Gastroesophageal sphincter (tissue), 4 donors: ENCODE data around the gene MRPL55. TPM values are rescaled to one million over a fixed set of nuclear protein-coding genes. Genes with fewer than 3 reads are reported as not detected.

ENCODE experiments used
- ATAC-seq: fragments of 150-250 bp; one replicate; pipeline ENCODE4 v1.9.1; 2016; ENCODE audit warnings: mild to moderate bottlenecking, moderate library complexity
- H3K27ac ChIP-seq, 4 donors: fragments of 200-600 bp; sonication (generic) in 3 of 4; 1 replicate in 3 of 4; 2 replicates in 1 of 4; pipeline ENCODE4 v1.5.1; 2016 to 2019
- H3K27me3 ChIP-seq: fragments of 200-600 bp; sonication (generic); one replicate; pipeline ENCODE4 v1.5.1; 2019
- H3K36me3 ChIP-seq, 2 donors: fragments of 200-600 bp; sonication (generic); one replicate each; pipeline ENCODE4 v1.5.1; 2019; ENCODE audit warnings: control low read depth in 1 of 2
- H3K4me1 ChIP-seq, 3 donors: fragments of 200-600 bp; sonication (generic); 1 replicate in 2 of 3; 2 replicates in 1 of 3; pipeline ENCODE4 v1.5.1; 2016 to 2019; ENCODE audit warnings: control low read depth in 2 of 3
- H3K4me3 ChIP-seq, 2 donors: fragments of 200-600 bp; sonication (generic); one replicate each; pipeline ENCODE4 v1.5.1; 2019; ENCODE audit warnings: mild to moderate bottlenecking in 1 of 2, moderate library complexity in 1 of 2
- H3K9me3 ChIP-seq, 3 donors: fragments of 200-600 bp; sonication (generic); one replicate each; pipeline ENCODE4 v1.5.1; 2017 to 2019; ENCODE audit warnings: control low read depth in 2 of 3
- EP300 ChIP-seq: sonication (generic); formaldehyde crosslinking; IDR thresholded peaks from one replicate; pipeline ENCODE4 v1.6.1; 2017; ENCODE audit warnings: antibody characterized with exemption, mild to moderate bottlenecking
- POLR2A ChIP-seq, 2 donors: fragments of 450-650 bp; IDR thresholded peaks; one replicate each; pipeline ENCODE4 v1.6.1; 2017; ENCODE audit warnings: antibody characterized with exemption in 2 of 2, mild to moderate bottlenecking in 2 of 2, moderate library complexity in 1 of 2
- POLR2AphosphoS5 ChIP-seq: sonication (generic); formaldehyde crosslinking; IDR thresholded peaks from one replicate; pipeline ENCODE4 v1.6.1; 2017; ENCODE audit warnings: antibody characterized with exemption
- WGBS, 2 donors: methylation state at CpG; one replicate each; pipeline ENCODE4 v1.1.5; 2018; ENCODE audit warnings: low coverage in 1 of 2; 5-methylcytosine and 5-hydroxymethylcytosine counted together
- total RNA-seq, 4 donors: library from RNA; depleted of rRNA; stranded (reverse); fragments of >200 nt; gene quantifications; one replicate each; pipeline ENCODE4 v1.1.0, GENCODE V29; 2016
- TF ChIP-seq, protein P1 (sequence below), 4 experiments: fragments of 200-600 bp in 2 of 4; fragments of 450-650 bp in 2 of 4; sonication (generic) in 1 of 4; IDR thresholded peaks; one replicate each; pipeline ENCODE4 v1.5.1; 2017 to 2019; ENCODE audit warnings: antibody characterized with exemption in 4 of 4, mild to moderate bottlenecking in 2 of 4, moderate library complexity in 2 of 4

The MRPL55 gene
- total RNA-seq, 4 donors from 2014 or later: 50.2 to 394 (median 81.5) TPM

DNA sequence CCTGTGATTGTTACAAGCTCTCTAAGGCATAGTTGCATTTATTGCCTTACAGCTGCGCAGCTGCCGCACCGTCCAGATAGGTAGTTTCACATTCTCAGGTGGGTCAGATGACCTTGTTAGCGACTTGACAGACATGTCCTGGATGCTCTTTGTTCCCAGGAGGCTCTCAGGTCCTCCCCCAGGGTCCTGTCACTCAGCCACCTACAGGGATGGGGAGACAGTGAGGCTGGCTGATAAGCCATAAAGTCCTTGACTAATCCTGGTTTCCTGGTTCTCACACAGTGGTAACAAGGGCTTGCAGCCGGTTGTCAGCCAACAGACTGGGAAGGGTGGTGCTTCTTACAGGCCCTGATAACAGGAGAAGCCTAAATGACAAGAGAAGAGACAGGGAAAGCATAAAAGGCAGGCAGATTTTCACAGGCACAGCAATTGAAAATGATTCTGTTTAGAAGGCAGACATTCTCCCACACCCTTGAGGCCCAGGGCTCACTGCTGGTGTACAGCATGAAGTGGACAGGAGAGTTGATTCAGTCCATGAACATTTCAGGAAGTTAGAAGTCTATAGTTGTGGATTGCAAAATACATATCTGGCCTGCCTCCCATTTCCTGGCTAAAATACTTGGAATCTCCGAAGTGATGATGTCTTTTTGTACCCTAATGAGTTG is 23.7 kb downstream of the MRPL55 start:
- 35 to 45% methylated on average over 5 to 6 of the region's 6 CpGs for WGBS, 2 donors
- Histone ChIP-seq H3K9me3 (no peaks in the 10 kb centered on the region), H3K4me3 (peak overlapping the region in 1 of 2 donors; percentile 99), H3K4me1 (peaks cover 5 to 85% (median 70%) of the 10 kb centered on the region in 3 donors), H3K27ac (peak overlapping the region in 3 of 4 donors; percentile 89 to 100 (median 100)), H3K27me3 (no peaks in the 10 kb centered on the region), H3K36me3 (peaks cover 0 to 7% of the 10 kb centered on the region in 2 donors)
- ATAC-seq: no peak
- TF ChIP-seq EP300 (no peak), POLR2A (IDR thresholded peaks at IDR 0.05) (no peak), POLR2AphosphoS5 (peak; percentile 36)
- TF ChIP-seq, protein P1, sequence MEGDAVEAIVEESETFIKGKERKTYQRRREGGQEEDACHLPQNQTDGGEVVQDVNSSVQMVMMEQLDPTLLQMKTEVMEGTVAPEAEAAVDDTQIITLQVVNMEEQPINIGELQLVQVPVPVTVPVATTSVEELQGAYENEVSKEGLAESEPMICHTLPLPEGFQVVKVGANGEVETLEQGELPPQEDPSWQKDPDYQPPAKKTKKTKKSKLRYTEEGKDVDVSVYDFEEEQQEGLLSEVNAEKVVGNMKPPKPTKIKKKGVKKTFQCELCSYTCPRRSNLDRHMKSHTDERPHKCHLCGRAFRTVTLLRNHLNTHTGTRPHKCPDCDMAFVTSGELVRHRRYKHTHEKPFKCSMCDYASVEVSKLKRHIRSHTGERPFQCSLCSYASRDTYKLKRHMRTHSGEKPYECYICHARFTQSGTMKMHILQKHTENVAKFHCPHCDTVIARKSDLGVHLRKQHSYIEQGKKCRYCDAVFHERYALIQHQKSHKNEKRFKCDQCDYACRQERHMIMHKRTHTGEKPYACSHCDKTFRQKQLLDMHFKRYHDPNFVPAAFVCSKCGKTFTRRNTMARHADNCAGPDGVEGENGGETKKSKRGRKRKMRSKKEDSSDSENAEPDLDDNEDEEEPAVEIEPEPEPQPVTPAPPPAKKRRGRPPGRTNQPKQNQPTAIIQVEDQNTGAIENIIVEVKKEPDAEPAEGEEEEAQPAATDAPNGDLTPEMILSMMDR (IDR thresholded peaks at IDR 0.05): no peak

DNA sequence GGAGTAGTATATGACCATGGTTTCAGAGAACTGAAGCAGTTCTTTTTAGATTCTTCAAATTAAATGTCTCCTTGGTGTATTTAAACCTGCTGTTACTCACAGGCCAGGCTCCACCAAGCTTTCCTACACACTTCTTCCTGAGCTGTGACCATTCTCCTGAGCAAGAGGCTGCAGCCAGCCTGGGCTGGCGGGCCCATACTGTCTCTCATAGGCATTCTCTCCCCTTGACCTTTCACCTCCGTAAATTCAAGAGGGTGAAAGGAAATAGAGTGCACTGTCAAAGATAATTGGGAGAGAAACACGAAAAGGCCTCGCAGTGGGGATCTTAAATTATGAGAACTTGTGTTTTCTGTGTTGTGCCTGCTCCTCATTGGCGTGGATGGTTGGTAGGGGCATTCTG is 24.3 kb downstream of the MRPL55 start:
- H3K4me1 ChIP-seq: peaks cover 5 to 80% (median 64%) of the 10 kb centered on the region in 3 donors
- TF ChIP-seq EP300 (no peak), POLR2AphosphoS5 (no peak), POLR2A (IDR thresholded peaks at IDR 0.05) (no peak)
- TF ChIP-seq, protein P1 (IDR thresholded peaks at IDR 0.05): no peak
- WGBS, 2 donors: 44 to 53% methylated on average over 3 to 5 of the region's 5 CpGs

DNA sequence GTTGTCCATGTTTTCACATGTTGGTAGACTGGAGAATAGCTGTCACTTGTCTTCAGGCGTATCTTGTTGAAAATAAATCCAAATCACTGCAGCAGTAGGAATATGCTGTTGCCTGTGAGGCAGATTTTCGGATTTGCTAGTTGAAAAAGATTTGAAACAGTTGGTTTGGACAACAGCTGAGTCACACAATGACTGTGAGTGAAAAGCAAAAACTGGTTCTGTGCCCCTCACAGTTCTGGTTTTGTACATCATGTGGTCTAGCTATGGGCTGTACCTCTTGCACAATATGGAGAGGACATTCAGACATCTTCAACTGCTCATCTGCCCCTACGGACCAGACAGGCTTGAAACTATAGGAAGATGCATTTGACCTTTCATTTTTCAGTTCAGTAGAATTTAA is 24.8 kb downstream of the MRPL55 start:
- peaks cover 5 to 76% (median 59%) of the 10 kb centered on the region in 3 donors for H3K4me1 ChIP-seq
- no peaks in the 10 kb centered on the region for H3K27me3 ChIP-seq
- H3K36me3 ChIP-seq: peaks cover 0 to 7% of the 10 kb centered on the region in 2 donors
- peak overlapping the region in 3 of 4 donors; percentile 89 to 100 (median 100) for H3K27ac ChIP-seq
- no peak for TF ChIP-seq POLR2A (IDR thresholded peaks at IDR 0.05)
- TF ChIP-seq, protein P1 (IDR thresholded peaks at IDR 0.05): no peak
- no peak for TF ChIP-seq EP300
- TF ChIP-seq POLR2AphosphoS5: peak; percentile 51
- no peak for ATAC-seq
- H3K9me3 ChIP-seq: no peaks in the 10 kb centered on the region
- H3K4me3 ChIP-seq: peak overlapping the region; percentile 89 to 99
- 7% methylated on average over 3 of the region's 3 CpGs for WGBS, 2 donors

More for the DNA sequence above, 24.3 kb downstream of the MRPL55 start:
- Histone ChIP-seq H3K27ac (peak overlapping the region in 3 of 4 donors; percentile 89 to 100 (median 100)), H3K4me3 (peak overlapping the region in 1 of 2 donors; percentile 99), H3K9me3 (no peaks in the 10 kb centered on the region), H3K36me3 (peaks cover 0 to 7% of the 10 kb centered on the region in 2 donors), H3K27me3 (no peaks in the 10 kb centered on the region)
- no peak for ATAC-seq

DNA sequence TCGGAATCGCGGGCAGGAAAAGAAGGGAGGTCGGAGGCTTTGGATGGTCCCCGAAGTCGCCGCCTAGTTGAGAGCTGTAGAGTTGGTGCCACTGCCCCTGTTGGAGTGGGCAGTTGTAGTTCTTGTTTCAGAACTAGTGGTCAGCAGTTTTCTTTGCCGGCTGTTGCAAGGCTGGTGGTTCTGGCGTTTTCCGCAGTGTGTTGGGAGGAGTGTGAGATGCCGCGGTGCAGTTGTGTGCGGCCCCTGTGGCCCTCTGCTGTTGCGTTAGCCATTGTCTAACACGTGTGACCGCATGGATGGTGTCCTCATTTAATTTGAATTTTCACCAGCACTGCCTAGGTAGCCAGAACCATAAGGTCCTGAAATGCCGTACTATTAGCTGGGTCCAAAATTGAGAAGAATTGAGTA is 25.2 kb downstream of the MRPL55 start:
- Histone ChIP-seq H3K36me3 (peaks cover 0 to 6% of the 10 kb centered on the region in 2 donors), H3K27ac (peak overlapping the region; percentile 89 to 100 (median 98)), H3K4me3 (peak overlapping the region; percentile 89 to 99), H3K27me3 (no peaks in the 10 kb centered on the region), H3K9me3 (no peaks in the 10 kb centered on the region), H3K4me1 (peaks cover 5 to 71% (median 54%) of the 10 kb centered on the region in 3 donors)
- TF ChIP-seq, protein P1 (IDR thresholded peaks at IDR 0.05): no peak
- TF ChIP-seq POLR2AphosphoS5: no peak
- no peak for TF ChIP-seq POLR2A (IDR thresholded peaks at IDR 0.05)
- no peak for TF ChIP-seq EP300
- 0 to 2% methylated on average over 10 to 11 of the region's 17 CpGs for WGBS, 2 donors
- ATAC-seq: no peak
